ENCODE measurements around the gene DCLK1.

DCLK1 gene

GRCh38 chr13:35966024-35966423, 165.2 kb downstream of the DCLK1 start:
- H3K36me3 ChIP-seq (ENCODE audit: control insufficient read depth, insufficient read depth, low read length), result no peaks in the 10 kb centered on the region
- H3K27ac ChIP-seq (ENCODE audit: low read depth, low read length, severe bottlenecking), result no peak overlapping the region
- no peaks in the 10 kb centered on the region for H3K4me1 ChIP-seq (ENCODE audit: control insufficient read depth, insufficient read depth, low read length, poor library complexity, severe bottlenecking)
- no peak overlapping the region for H3K4me3 ChIP-seq (ENCODE audit: extremely low read depth, insufficient read depth, low read length, poor library complexity, severe bottlenecking)
- no peaks in the 10 kb centered on the region for H3K9me3 ChIP-seq (ENCODE audit: control insufficient read depth, low read length)
- 100% methylated on average over 1 of the region's 1 CpG; no CpG with 5 or more reads in 1 of the 2 experiments for WGBS, 2 experiments (ENCODE audit: insufficient coverage in 2 of 2)

DNA sequence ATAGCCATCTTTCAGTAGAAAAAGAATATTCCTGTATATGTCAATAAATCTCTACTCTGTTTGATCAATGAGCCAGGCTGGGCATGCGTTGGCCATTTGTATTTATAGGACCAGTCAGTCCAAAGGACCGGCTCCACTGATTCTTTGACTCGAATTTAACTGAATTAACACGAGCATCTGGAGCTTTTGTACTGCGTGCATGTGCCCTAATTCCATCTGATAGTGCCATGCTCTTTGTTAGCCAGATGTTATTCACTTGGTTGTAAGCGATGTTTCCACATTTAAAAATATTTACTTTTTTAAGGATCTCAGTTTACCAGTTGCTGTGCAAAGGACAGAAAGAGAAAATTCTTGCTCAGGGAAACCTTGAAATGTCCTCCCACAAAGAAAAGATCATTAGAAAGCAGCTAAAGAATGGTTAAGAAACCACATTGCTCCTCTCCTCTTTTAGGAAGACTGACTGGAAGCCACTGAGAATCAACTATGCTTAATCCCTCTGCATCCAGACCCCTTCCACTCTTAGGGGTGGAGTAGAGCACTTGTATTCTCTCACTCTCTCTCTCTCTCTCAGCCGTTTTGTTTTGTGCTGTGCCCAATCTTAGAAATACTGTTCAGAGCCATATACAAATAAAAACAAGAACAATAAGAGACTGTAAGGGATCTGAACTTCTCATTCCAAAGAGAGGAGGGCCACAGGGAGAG, 165.8 kb downstream of the DCLK1 start:
- WGBS, 2 experiments (ENCODE audit: insufficient coverage in 2 of 2), result 80 to 92% methylated on average over 5 to 6 of the region's 7 CpGs
- H3K27ac ChIP-seq (ENCODE audit: low read depth, low read length, severe bottlenecking), result no peak overlapping the region
- no peak overlapping the region for H3K4me3 ChIP-seq (ENCODE audit: extremely low read depth, insufficient read depth, low read length, poor library complexity, severe bottlenecking)

DNA sequence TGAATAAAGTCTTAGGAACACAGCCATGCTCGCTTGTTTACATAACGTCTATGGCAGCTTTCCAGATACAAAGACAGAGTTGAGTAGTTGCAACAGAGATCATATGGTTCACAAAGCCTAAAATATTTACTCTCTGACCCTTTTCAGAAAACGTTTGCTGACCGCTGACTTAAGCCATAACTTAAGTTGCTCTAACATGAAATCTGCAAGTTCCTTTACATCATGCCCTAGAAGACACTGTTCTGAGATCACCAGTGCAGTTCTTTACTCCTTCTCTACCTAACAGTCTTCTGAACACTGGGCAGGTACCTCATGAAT, 166.4 kb downstream of the DCLK1 start:
- H3K27ac ChIP-seq (ENCODE audit: low read depth, low read length, severe bottlenecking), result no peak overlapping the region
- 81 to 87% methylated on average over 3 to 4 of the region's 4 CpGs for WGBS, 2 experiments (ENCODE audit: insufficient coverage in 2 of 2)
- H3K9me3 ChIP-seq (ENCODE audit: control insufficient read depth, low read length), result no peaks in the 10 kb centered on the region
- no peaks in the 10 kb centered on the region for H3K4me1 ChIP-seq (ENCODE audit: control insufficient read depth, insufficient read depth, low read length, poor library complexity, severe bottlenecking)
- no peaks in the 10 kb centered on the region for H3K36me3 ChIP-seq (ENCODE audit: control insufficient read depth, insufficient read depth, low read length)
- H3K4me3 ChIP-seq (ENCODE audit: extremely low read depth, insufficient read depth, low read length, poor library complexity, severe bottlenecking), result no peak overlapping the region

More for the DNA sequence above, 165.8 kb downstream of the DCLK1 start:
- H3K4me1 ChIP-seq (ENCODE audit: control insufficient read depth, insufficient read depth, low read length, poor library complexity, severe bottlenecking), result no peaks in the 10 kb centered on the region
- H3K9me3 ChIP-seq (ENCODE audit: control insufficient read depth, low read length), result no peaks in the 10 kb centered on the region
- no peaks in the 10 kb centered on the region for H3K36me3 ChIP-seq (ENCODE audit: control insufficient read depth, insufficient read depth, low read length)

GRCh38 chr13:35964011-35964862, 166.9 kb downstream of the DCLK1 start:
- H3K27ac ChIP-seq (ENCODE audit: low read depth, low read length, severe bottlenecking), result no peak overlapping the region
- WGBS, 2 experiments (ENCODE audit: insufficient coverage in 2 of 2), result 93 to 95% methylated on average over 3 to 5 of the region's 6 CpGs
- no peak overlapping the region for H3K4me3 ChIP-seq (ENCODE audit: extremely low read depth, insufficient read depth, low read length, poor library complexity, severe bottlenecking)
- H3K36me3 ChIP-seq (ENCODE audit: control insufficient read depth, insufficient read depth, low read length), result no peaks in the 10 kb centered on the region
- no peaks in the 10 kb centered on the region for H3K9me3 ChIP-seq (ENCODE audit: control insufficient read depth, low read length)
- no peaks in the 10 kb centered on the region for H3K4me1 ChIP-seq (ENCODE audit: control insufficient read depth, insufficient read depth, low read length, poor library complexity, severe bottlenecking)

DNA sequence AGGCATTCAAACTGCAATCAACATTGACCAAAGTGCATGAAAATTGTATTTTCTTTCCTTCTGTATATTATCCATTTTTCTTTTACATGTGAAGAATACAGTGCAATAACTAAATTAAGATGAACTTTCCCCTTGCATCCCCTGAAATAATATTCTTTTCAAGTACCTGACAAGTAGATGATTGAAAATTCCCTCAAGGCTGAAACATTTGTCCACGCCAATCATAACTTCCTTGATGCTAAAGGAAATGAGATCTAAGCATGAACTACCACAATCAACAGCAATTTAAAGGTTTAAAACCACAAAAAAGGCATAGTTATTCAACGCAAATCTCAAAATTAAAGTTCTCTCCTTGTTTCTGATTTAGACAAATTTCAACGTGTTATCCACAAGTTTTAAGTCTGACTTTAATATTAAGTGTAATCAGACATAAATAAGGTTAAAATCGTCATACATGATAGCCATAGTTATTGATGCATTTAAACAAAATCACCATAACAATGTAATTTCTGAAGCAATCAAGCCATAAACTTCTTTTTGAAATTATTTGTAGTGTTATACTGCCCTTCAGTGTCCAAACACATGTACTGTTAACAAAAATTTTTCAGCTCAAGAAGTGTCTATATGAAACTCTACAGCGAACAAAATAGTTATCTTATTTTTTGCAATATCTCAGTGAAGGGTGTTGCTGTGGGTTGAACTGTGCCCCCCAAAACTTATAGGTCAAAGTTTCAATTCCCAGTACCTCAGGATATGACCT, 169.5 kb downstream of the DCLK1 start:
- no peak overlapping the region for H3K4me3 ChIP-seq (ENCODE audit: extremely low read depth, insufficient read depth, low read length, poor library complexity, severe bottlenecking)
- no peaks in the 10 kb centered on the region for H3K4me1 ChIP-seq (ENCODE audit: control insufficient read depth, insufficient read depth, low read length, poor library complexity, severe bottlenecking)
- no peaks in the 10 kb centered on the region for H3K9me3 ChIP-seq (ENCODE audit: control insufficient read depth, low read length)
- no peaks in the 10 kb centered on the region for H3K36me3 ChIP-seq (ENCODE audit: control insufficient read depth, insufficient read depth, low read length)
- 100% methylated on average over 1 to 2 of the region's 5 CpGs for WGBS, 2 experiments (ENCODE audit: insufficient coverage in 2 of 2)
- H3K27ac ChIP-seq (ENCODE audit: low read depth, low read length, severe bottlenecking), result no peak overlapping the region

DNA sequence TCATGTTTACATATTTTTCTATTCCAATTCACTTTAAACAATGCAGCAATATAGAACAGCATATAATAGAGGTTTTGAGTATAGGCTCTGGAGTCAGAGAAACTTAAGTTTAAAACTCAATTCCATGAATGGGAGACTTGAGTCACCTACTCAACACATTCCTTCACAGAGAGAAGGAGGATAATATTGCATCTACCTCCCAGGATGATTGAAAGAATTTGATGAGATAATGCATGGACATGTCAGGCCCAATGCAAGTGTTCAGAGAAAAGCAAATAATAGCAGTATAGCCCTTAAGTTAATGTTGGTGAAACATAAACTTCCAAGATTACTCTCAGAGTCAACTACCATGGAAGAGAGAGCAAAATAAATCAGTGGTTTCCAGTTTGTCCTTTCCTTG, 170.2 kb downstream of the DCLK1 start:
- Histone ChIP-seq H3K36me3 (ENCODE audit: control insufficient read depth, insufficient read depth, low read length) (no peaks in the 10 kb centered on the region), H3K27ac (ENCODE audit: low read depth, low read length, severe bottlenecking) (no peak overlapping the region), H3K4me1 (ENCODE audit: control insufficient read depth, insufficient read depth, low read length, poor library complexity, severe bottlenecking) (no peaks in the 10 kb centered on the region), H3K9me3 (ENCODE audit: control insufficient read depth, low read length) (no peaks in the 10 kb centered on the region), H3K4me3 (ENCODE audit: extremely low read depth, insufficient read depth, low read length, poor library complexity, severe bottlenecking) (no peak overlapping the region)

DNA sequence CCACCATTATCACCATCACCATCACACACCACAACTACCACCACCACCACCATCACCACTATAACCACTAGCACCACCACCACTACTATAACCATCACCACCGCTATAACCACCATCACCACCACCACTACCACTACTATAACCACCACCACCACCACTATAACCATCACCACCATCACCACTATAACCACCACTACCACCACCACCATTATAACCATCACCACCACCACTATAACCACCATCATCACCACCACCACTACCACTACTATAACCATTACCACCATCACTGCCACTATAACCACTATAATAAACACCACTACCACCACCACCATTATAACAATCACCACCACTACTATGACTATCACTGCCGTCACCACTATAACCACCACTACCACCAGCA, 173.2 kb downstream of the DCLK1 start:
- H3K27ac ChIP-seq (ENCODE audit: low read depth, low read length, severe bottlenecking), result no peak overlapping the region
- no peaks in the 10 kb centered on the region for H3K36me3 ChIP-seq (ENCODE audit: control insufficient read depth, insufficient read depth, low read length)
- WGBS, 2 experiments (ENCODE audit: insufficient coverage in 2 of 2), result 83 to 86% methylated on average over 2 of the region's 2 CpGs
- H3K9me3 ChIP-seq (ENCODE audit: control insufficient read depth, low read length), result no peaks in the 10 kb centered on the region
- H3K4me3 ChIP-seq (ENCODE audit: extremely low read depth, insufficient read depth, low read length, poor library complexity, severe bottlenecking), result no peak overlapping the region
- H3K4me1 ChIP-seq (ENCODE audit: control insufficient read depth, insufficient read depth, low read length, poor library complexity, severe bottlenecking), result no peaks in the 10 kb centered on the region

DNA sequence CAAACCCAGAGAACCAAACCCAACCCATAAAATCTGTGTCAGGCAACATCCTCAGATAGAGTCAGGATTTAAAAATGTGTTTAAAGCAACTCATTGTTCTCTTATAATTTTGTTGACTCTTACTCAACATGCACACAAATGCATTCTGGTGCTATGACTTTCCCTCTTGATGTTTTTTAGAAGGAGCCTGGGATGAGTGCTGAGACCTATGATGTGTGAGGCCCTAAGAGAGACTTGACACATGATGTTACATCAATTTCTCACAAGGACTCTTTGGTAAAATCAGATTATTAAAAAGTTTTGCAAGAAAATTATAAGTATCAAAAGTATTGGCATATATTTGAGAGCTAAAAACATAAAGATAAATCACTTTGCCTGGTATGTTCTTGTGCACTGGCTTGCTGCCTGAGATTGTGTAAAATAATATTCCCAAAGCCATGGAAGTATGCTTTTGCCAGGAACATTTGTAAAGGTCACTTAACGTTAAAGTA, 173.9 kb downstream of the DCLK1 start:
- Histone ChIP-seq H3K27ac (ENCODE audit: low read depth, low read length, severe bottlenecking) (no peak overlapping the region), H3K4me3 (ENCODE audit: extremely low read depth, insufficient read depth, low read length, poor library complexity, severe bottlenecking) (no peak overlapping the region)
- no CpG with 5 or more reads among the region's 1 CpG for WGBS, 2 experiments (ENCODE audit: insufficient coverage in 2 of 2)

GRCh38 chr13:35956074-35956473, 175.1 kb downstream of the DCLK1 start:
- Histone ChIP-seq H3K36me3 (ENCODE audit: control insufficient read depth, insufficient read depth, low read length) (no peaks in the 10 kb centered on the region), H3K27ac (ENCODE audit: low read depth, low read length, severe bottlenecking) (no peak overlapping the region), H3K9me3 (ENCODE audit: control insufficient read depth, low read length) (no peaks in the 10 kb centered on the region), H3K4me1 (ENCODE audit: control insufficient read depth, insufficient read depth, low read length, poor library complexity, severe bottlenecking) (no peaks in the 10 kb centered on the region), H3K4me3 (ENCODE audit: extremely low read depth, insufficient read depth, low read length, poor library complexity, severe bottlenecking) (no peak overlapping the region)

More for the DNA sequence above, 173.9 kb downstream of the DCLK1 start:
- Histone ChIP-seq H3K9me3 (ENCODE audit: control insufficient read depth, low read length) (no peaks in the 10 kb centered on the region), H3K4me1 (ENCODE audit: control insufficient read depth, insufficient read depth, low read length, poor library complexity, severe bottlenecking) (no peaks in the 10 kb centered on the region), H3K36me3 (ENCODE audit: control insufficient read depth, insufficient read depth, low read length) (no peaks in the 10 kb centered on the region)

DNA sequence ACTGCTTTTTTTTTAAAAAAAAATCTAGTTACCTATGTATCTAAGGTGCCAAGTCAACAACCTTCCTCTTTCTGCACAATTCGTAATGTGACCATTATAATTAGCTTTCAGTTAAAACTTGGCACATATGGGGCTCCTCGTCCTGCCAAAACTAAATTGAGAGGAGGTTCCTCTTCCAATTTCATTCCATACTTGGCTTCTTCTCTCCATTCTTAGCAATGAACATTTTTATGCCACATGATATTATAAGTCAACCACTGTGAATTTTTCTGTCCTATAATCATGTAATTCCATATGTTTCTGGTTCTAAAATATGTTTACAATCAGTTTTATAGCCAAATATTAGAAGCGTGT, 177.0 kb downstream of the DCLK1 start:
- H3K27ac ChIP-seq (ENCODE audit: low read depth, low read length, severe bottlenecking), result no peak overlapping the region
- no peak overlapping the region for H3K4me3 ChIP-seq (ENCODE audit: extremely low read depth, insufficient read depth, low read length, poor library complexity, severe bottlenecking)
- H3K36me3 ChIP-seq (ENCODE audit: control insufficient read depth, insufficient read depth, low read length), result no peaks in the 10 kb centered on the region
- no peaks in the 10 kb centered on the region for H3K4me1 ChIP-seq (ENCODE audit: control insufficient read depth, insufficient read depth, low read length, poor library complexity, severe bottlenecking)
- H3K9me3 ChIP-seq (ENCODE audit: control insufficient read depth, low read length), result no peaks in the 10 kb centered on the region
- 63% methylated on average over 2 of the region's 3 CpGs; no CpG with 5 or more reads in 1 of the 2 experiments for WGBS, 2 experiments (ENCODE audit: insufficient coverage in 2 of 2)
